Body of pancreas (tissue), 4 donors: ENCODE results near the gene PPP1R1B.

Experiments used
- CTCF ChIP-seq, 7 experiments: fragments of 450-650 bp in 4 of 7; fragments of 200-600 bp in 3 of 7; sonication (generic) in 3 of 7; IDR thresholded peaks; one replicate each; pipeline ENCODE4 v1.5.1; 2016 to 2019; ENCODE audit warnings: antibody characterized with exemption in 7 of 7
- POLR2A ChIP-seq, 3 donors: fragments of 450-650 bp; IDR thresholded peaks; one replicate each; pipeline ENCODE4 v1.6.1; 2016; ENCODE audit warnings: antibody characterized with exemption in 3 of 3, mild to moderate bottlenecking in 2 of 3

DNA sequence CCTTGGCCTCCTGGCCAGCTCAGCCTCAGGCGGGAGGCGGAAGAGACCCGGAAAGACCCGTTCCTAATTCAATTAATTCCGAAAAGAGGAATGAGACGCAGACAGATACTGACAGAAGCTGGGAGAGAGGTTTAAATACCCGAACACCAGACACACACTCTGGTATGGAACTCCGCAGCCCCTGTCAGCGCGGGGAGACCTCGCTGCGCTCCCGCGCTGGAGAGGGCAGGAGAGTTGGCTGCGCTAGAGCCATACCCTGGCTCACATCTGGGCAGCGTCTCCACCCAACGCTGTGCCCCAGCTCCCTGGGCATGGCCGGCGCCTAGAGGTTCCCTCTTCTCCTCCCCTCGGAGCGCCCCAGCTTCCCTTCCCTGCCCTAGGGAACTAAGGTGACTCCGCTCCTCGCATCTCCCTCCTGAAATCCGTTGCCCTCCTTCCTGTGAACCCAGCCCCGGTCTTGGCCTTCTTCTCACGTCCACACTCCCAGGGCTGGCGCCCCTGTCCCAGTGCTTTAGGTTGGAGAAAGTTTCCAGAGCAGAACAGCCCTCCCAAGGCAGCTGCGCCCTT lies 27.0 kb upstream of the PPP1R1B start:
- TF ChIP-seq CTCF (IDR thresholded peaks at IDR 0.05), result no peak
- TF ChIP-seq POLR2A (IDR thresholded peaks at IDR 0.05), result no peak
